Sciatic nerve (tissue), 2 donors: ENCODE measurements around the gene IFITM10. TPM values are rescaled to one million over a fixed set of nuclear protein-coding genes. Genes with fewer than 3 reads are reported as not detected.
A peak's percentile ranks its signal among the peaks of the same experiment; 100 is the strongest.

Source experiments
- ATAC-seq: fragments of 200-7000 bp; cut with Tn5 transposase; one replicate; pipeline ENCODE4 v1.9.1; 2020; ENCODE audit warnings: mild to moderate bottlenecking, moderate library complexity
- DNase-seq: peaks from one replicate; pipeline ENCODE4 v3.0.0-alpha.2; 2020; ENCODE audit warnings: low spot score
- intact Hi-C: fragments of 100-400 bp; cut with DNase I; formaldehyde crosslinking; loops from one replicate; pipeline ENCODE4 v1.14.2; 2022
- total RNA-seq: library from RNA; stranded (reverse); fragmentation: NEBNext Ultra II Directional; extraction: Animal tissue kit (Norgen Biotek cat#: 25700); gene quantifications from one replicate; pipeline ENCODE4 v1.2.1, GENCODE V29; 2021
- donor health status: DM: no; HTN: no; CAD: no.
- donor health status: DM: no; HTN: no; CAD: no.

The IFITM10 gene
- total RNA-seq, 1 donor from 2014 or later, result 3.4 TPM

DNA sequence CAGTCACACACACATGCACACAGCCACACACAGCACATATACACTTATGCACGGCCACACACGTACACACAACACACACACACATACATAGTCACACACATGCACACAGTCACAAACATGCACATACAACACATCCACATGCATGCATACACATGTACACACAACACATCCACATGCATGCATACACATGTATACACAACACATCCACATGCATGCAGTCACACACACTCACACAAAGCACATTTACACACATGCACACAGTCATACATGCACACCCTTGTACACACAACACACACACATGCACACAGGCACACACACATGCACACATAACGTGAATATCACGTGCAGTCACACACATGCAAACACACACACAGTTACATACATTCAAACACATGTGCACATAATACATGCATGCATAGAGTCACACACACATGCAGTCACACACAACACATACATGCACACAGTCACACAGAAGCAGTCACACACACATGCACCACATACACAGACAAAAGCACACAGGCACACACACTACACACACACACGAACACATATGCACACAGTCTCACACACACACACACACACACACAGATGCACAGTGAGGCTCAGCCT, 18.8 kb downstream of the IFITM10 start:
- ATAC-seq (no peak), DNase-seq (peak; percentile 6)
- intact Hi-C loops, result no loop called here

GRCh38 chr11:1730059-1730629, 20.3 kb downstream of the IFITM10 start:
- DNase-seq, result peak; percentile 19
- intact Hi-C loops, result no loop called here
- ATAC-seq, result no peak

- intact Hi-C loops, result no loop called here
- DNase-seq (no peak), ATAC-seq (no peak)
Measured at GRCh38 chr11:1729692-1730011, 20.7 kb downstream of the IFITM10 start.

GRCh38 chr11:1728931-1729691, 21.3 kb downstream of the IFITM10 start:
- ATAC-seq, result no peak
- intact Hi-C loops, result no loop called here
- DNase-seq, result peak; percentile 56

DNA sequence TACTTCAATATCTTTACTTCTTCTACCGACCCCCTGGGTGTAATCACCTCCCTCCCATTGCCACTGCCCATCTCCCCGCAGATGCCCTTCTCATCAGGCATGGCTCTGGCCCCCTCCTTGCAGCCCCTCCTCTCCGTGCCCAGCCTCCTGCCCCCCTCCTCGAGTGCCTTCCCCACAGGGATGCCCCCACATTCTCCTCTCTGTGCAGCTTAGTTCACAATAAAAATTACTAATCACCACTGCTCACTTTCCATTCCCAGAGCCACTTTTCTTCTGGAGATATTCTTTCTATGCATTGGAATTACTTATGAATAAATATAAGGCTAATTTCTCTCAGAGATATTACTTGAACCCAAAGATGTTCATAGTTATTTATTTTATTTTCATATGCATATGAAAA, 22.1 kb downstream of the IFITM10 start:
- peak; percentile 42 for DNase-seq
- intact Hi-C loops, result no loop called here
- no peak for ATAC-seq

DNA sequence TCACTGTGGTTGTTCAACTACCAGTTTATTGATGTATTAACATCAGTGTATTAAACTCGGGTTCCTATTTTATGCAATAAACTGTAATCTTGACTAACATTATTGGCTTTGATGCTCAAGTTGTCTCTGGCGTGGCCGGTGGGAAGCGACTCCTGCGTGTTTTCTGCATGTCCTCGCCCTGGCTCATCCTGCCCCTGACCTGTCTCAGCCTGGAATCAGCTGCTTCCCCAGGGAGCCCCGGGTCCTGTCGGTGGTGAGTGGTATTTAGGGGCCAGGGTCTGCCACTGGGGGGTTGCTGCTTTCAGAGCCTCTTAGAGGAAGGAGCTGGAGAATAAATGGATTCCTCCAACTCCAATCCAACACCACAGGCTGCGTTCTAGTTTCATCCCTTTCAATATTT, 22.5 kb downstream of the IFITM10 start:
- DNase-seq (peak; percentile 47), ATAC-seq (no peak)
- intact Hi-C loops, result no loop called here

DNA sequence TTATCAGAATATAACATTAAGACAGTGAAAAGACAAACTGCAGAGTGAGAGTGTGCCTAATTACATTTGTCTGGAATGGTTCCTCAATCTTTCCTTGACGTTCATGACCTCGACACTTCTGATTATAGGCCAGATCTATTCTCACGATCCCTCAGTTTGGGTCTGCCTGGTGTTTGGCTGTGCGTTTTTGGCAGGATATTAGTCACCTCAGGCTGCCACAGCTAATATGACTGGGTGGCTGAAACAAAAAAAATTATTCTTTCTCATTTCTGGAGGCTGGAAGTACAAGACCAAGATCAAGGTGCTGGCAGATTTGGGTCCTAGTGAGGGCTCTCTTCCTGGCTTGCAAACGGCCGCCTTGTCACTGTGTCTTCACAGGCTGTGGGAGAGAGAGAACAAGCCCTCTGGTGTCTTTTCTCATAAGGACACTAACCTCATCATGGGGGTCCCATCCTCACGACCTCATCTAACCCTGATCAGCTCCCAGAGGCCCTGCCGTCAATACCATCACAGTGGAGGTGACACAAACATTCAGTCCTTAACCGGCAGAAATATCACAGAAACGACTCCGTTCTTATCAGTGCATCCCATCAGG, 23.2 kb downstream of the IFITM10 start:
- intact Hi-C loops, result no loop called here
- ATAC-seq (no peak), DNase-seq (peak; percentile 10)

GRCh38 chr11:1719781-1720180, 30.6 kb downstream of the IFITM10 start:
- DNase-seq (no peak), ATAC-seq (no peak)
- intact Hi-C loops, result no loop called here

GRCh38 chr11:1718326-1718725, 32.1 kb downstream of the IFITM10 start:
- no peak for ATAC-seq
- intact Hi-C loops, result no loop called here
- no peak for DNase-seq

DNA sequence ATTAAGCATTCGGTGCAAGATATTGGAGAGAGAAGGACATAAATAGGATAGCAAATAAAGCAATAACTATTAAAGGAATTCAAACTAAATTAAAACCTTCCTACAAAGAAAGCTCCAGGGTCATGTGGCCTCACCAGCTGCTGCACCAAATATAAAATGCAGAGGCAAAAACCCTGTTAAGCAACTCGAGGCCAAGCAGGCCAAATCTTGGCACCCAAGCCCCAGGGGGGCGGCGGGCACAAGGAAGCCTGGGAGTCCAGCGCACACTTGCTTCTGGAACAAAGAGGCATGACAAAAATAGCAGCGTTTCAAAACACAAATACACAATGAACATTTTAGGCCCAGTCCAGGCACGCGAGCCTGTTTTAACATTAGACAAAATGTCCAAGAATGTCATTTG, 32.6 kb downstream of the IFITM10 start:
- intact Hi-C loops, result no loop called here
- DNase-seq (no peak), ATAC-seq (no peak)

DNA sequence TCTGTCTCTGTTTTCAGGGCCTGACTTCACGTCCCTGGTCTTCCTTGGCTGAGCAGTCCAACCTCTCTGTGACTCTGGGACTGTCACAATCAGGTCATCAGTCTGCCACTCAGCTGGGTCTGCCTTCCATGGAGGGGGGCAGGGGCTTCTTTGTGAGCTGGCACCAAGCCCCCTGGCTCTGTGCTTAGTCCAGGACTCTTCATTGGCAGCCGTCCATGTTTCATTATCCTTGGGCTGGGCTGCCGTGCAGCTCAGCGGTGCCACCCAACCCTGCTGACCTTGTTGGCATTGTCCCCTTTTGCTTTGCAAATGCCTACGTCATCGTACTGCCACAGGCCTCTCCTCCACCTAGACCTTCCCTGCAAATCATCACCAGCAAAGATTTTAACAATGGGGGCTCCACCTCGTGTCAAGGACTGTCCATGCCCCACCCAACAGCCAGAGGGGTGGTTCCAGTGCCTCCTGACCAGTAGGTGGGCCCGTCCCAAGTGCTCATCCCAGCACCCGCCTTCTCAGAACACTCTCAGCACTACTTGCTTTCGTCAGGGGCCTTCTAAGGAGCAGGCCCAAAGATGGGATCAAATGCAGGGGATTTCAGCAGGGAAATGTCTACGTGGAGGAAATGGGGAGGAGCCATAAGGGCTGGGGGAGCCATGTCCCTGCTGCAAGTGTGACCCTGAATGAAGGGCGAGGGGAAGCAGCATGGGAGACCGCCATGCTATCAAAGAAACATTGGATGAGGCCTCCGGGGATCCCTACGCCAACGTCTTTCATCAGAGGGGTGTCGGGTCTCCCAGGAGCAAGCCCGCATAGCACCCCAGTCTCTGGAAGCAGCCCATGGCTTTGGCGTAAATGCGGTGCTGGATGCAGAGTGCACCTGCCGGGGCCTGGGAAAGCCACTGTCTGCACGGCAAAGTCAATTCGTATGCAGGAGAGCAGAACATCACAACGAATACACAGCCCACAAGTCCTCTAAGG, 35.2 kb downstream of the IFITM10 start:
- intact Hi-C loops, result no loop called here
- DNase-seq (peak; percentile 44), ATAC-seq (no peak)

GRCh38 chr11:1708716-1709115, 41.7 kb downstream of the IFITM10 start:
- intact Hi-C loops, result no loop called here
- DNase-seq, result peak; percentile 26
- no peak for ATAC-seq

GRCh38 chr11:1707751-1708150, 42.6 kb downstream of the IFITM10 start:
- ATAC-seq (no peak), DNase-seq (no peak)
- intact Hi-C loops, result no loop called here

GRCh38 chr11:1706634-1707400, 43.6 kb downstream of the IFITM10 start:
- ATAC-seq, result no peak
- DNase-seq, result peak; percentile 50
- intact Hi-C loops, result no loop called here

- intact Hi-C loops, result no loop called here
- no peak for DNase-seq
- ATAC-seq, result no peak
Measured at GRCh38 chr11:1705126-1706052, 45.0 kb downstream of the IFITM10 start.

DNA sequence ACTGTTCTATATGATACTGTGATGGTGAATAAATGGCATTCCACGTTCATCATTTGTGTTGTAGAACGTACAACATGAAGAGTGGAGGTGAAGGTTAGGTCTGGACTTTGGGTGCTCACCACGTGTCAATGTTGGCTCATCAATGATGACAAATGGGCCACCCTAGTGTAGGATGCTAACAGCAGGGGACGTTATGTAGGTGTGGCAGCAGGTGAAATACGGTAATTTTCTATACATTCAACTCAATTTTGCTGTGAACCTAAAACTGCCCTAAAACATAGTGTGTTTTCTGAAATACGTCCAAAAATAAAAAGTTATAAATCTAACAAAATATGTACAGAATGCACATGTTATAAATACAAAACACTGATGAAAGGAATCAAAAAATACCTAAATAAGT, 47.2 kb downstream of the IFITM10 start:
- intact Hi-C loops, result no loop called here
- no peak for ATAC-seq
- no peak for DNase-seq

DNA sequence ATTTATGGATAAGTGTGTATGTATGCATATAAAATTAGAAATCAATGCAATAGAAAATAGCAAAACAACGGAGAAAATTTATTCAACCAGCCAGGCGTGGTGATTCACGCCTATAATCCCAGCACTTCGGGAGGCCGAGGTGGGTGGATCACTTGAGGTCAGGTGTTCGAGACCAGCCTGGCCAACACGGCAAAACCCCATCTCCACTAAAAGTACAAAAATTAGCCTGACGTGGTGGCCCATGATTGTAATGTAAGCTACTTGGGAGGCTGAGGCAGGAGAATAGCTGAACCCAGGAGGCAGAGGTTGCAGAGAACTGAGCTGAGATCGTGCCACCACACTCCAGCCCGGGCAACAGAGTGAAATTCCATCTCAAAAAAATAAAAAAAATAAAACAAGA, 47.9 kb downstream of the IFITM10 start:
- ATAC-seq (no peak), DNase-seq (no peak)
- intact Hi-C loops, result no loop called here
